DND-41 (cell line): ENCODE measurements around the gene IGFL1.
"Not testable (repeated sequence)": the region's sequence is repeated elsewhere in the genome, so short reads cannot be mapped to it uniquely, and the experiment has no call there.

Experiments used
- ATAC-seq: fragments of 200-7000 bp; cut with Tn5 transposase; 3 replicates; pipeline ENCODE4 v1.9.1; 2021; ENCODE audit warnings: low read depth; ENCODE audit not compliant: insufficient read depth
- DNase-seq: peaks from one replicate; pipeline ENCODE4 v3.0.0-alpha.2; 2020
- H2AFZ ChIP-seq: 2 replicates; pipeline ENCODE4 v1.6.0; 2012; ENCODE audit warnings: low read depth, low read length
- H3K27ac ChIP-seq: 2 replicates; pipeline ENCODE4 v1.5.1; 2012; ENCODE audit warnings: low read length, inconsistent platforms
- H3K27me3 ChIP-seq: fragments of 200-600 bp; sonication (generic); 2 replicates; pipeline ENCODE4 v1.6.0; 2012; ENCODE audit warnings: low read length, mild to moderate bottlenecking, inconsistent platforms; ENCODE audit not compliant: insufficient read depth, poor library complexity
- H3K36me3 ChIP-seq: 2 replicates; pipeline ENCODE4 v1.5.1; 2012; ENCODE audit warnings: low read length, inconsistent platforms; ENCODE audit not compliant: insufficient read depth
- H3K4me1 ChIP-seq: 2 replicates; pipeline ENCODE4 v1.5.1; 2012; ENCODE audit warnings: mild to moderate bottlenecking, low read length; ENCODE audit not compliant: insufficient read depth
- H3K4me2 ChIP-seq: 2 replicates; pipeline ENCODE4 v1.6.0; 2012; ENCODE audit warnings: mild to moderate bottlenecking, moderate library complexity, low read length, inconsistent platforms; ENCODE audit not compliant: insufficient read depth
- H3K4me3 ChIP-seq, 2 experiments: fragments of 200-600 bp in 1 of 2; shearing (Covaris generic) in 1 of 2; 2 replicates each; pipeline ENCODE4 v1.5.1; 2012 to 2016; ENCODE audit warnings: inconsistent platforms in 2 of 2, low read length in 2 of 2, mild to moderate bottlenecking in 2 of 2, low read depth in 1 of 2, moderate library complexity in 1 of 2
- H3K79me2 ChIP-seq: 2 replicates; pipeline ENCODE4 v1.6.0; 2012; ENCODE audit warnings: low read length, inconsistent platforms; ENCODE audit not compliant: insufficient read depth
- H3K9ac ChIP-seq: 2 replicates; pipeline ENCODE4 v1.6.0; 2012; ENCODE audit warnings: low read depth, mild to moderate bottlenecking, inconsistent platforms, low read length, moderate library complexity
- H3K9me3 ChIP-seq: 2 replicates; pipeline ENCODE4 v1.5.1; 2012; ENCODE audit warnings: low read length, moderate library complexity, mild to moderate bottlenecking, inconsistent platforms; ENCODE audit not compliant: insufficient read depth, severe bottlenecking
- H4K20me1 ChIP-seq: 2 replicates; pipeline ENCODE4 v1.6.0; 2012; ENCODE audit warnings: low read length; ENCODE audit not compliant: insufficient read depth
- EZH2 ChIP-seq: IDR thresholded peaks from 3 replicates; pipeline ENCODE4 v1.6.1; 2012; ENCODE audit warnings: borderline replicate concordance, low read depth, mild to moderate bottlenecking, moderate library complexity, low read length, inconsistent platforms; ENCODE audit not compliant: severe bottlenecking
- TF ChIP-seq, protein P1 (sequence below): IDR thresholded peaks from 2 replicates; pipeline ENCODE4 v1.5.1; 2012; ENCODE audit warnings: borderline replicate concordance, low read length, moderate library complexity, mild to moderate bottlenecking; ENCODE audit not compliant: poor library complexity, severe bottlenecking; ENCODE audit errors: extremely low read depth

IGFL1 gene

DNA sequence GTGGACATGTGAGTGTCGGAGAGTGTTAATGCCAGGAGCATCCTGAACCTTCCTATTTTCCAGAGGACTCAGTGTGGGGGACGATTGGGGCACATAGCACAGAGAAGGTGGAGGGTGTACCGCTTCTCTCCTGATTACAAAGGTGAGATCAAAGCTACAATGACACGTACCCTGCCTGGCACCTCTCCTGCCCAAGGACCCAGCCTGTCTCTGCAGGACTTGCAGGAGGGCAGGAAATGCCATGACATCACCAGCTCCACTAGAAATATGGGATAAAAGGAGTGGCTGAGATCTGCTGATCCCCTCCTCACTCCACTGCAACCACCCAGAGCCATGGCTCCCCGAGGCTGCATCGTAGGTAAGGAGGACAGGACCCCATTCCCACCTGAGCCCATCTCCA is at the start of gene IGFL1:
IGFL1 (plus strand) TSS at position 301 of the 400 bp plus-strand sequence; CDS start at position 334, 33 bp downstream.
- TF ChIP-seq, protein P1, sequence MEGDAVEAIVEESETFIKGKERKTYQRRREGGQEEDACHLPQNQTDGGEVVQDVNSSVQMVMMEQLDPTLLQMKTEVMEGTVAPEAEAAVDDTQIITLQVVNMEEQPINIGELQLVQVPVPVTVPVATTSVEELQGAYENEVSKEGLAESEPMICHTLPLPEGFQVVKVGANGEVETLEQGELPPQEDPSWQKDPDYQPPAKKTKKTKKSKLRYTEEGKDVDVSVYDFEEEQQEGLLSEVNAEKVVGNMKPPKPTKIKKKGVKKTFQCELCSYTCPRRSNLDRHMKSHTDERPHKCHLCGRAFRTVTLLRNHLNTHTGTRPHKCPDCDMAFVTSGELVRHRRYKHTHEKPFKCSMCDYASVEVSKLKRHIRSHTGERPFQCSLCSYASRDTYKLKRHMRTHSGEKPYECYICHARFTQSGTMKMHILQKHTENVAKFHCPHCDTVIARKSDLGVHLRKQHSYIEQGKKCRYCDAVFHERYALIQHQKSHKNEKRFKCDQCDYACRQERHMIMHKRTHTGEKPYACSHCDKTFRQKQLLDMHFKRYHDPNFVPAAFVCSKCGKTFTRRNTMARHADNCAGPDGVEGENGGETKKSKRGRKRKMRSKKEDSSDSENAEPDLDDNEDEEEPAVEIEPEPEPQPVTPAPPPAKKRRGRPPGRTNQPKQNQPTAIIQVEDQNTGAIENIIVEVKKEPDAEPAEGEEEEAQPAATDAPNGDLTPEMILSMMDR, result no peak
- H3K36me3 ChIP-seq, result no peaks in the 10 kb centered on the region
- H3K4me2 ChIP-seq, result no peak within 1 kb of the TSS
- no peak for DNase-seq
- no peak within 1 kb of the TSS for H3K9ac ChIP-seq
- no peak within 1 kb of the TSS for H3K4me3 ChIP-seq
- H4K20me1 ChIP-seq, result peaks cover 9% of the 10 kb centered on the region
- no peaks in the 10 kb centered on the region for H3K79me2 ChIP-seq
- no peak for ATAC-seq
- no peak within 1 kb of the TSS for H3K27ac ChIP-seq
- H2AFZ ChIP-seq, result no peak within 1 kb of the TSS
- H3K4me1 ChIP-seq, result no peaks in the 10 kb centered on the region
- no peaks in the 10 kb centered on the region for H3K9me3 ChIP-seq
- no peaks in the 10 kb centered on the region for H3K27me3 ChIP-seq

DNA sequence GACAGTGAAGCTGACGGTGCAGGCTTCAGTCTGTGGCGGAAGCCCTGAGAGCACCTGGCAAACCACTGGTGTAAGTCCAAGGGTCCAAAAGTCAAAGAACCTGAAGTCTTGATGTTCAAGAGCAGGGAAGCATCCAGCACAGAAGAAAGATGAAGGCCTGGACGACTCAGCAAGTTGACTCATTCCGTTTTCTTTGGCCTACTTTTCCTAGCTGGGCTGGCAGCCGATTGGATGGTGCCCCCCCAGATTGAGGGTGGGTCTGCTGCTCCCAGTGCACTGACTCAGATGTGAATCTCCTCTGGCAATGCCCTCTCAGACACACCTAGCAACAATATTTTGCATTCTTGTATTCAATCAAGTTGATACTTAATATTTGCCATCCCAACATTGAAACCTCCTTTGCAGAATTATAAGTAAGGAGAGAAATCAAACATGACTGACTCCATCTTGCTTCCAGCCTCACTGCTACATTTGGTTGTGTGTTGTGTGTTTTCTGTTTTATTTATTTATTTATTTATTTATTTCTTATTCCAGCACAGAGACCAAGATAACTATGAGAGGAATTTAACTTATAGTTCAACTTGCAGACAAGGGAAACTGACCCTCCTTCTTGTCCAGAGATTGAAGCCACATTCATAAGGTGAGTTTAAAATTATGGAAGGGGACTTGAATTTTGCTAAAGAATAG is 48.7 kb upstream of the IGFL1 start:
- no peak for ATAC-seq
- no peak overlapping the region for H3K4me2 ChIP-seq
- H2AFZ ChIP-seq, result no peak overlapping the region

DNA sequence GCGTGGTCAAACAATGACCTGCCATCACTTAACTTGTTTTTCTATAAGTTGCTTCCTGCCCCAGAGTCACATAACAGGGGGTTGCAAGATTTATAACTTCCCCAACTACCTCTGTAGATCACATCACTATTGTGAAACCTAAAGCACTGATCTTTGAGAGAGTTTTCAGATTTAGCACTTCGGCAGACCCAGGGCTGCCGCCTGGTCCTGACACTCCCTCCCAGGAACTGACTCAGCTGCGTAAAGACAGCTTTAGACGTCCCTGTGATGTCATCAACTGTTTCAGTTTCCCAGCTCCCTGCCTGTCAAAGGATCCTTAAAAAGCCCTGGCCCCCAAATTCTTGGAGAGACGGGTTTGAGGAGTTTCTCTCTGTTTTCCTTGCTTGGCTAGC is 48.2 kb upstream of the IGFL1 start:
- no peak overlapping the region for H2AFZ ChIP-seq
- no peaks in the 10 kb centered on the region for H3K79me2 ChIP-seq
- no peak overlapping the region for H3K9ac ChIP-seq
- no peak overlapping the region for H3K27ac ChIP-seq
- H3K27me3 ChIP-seq, result peaks cover 9% of the 10 kb centered on the region
- H3K4me3 ChIP-seq, result no peak overlapping the region
- H3K4me1 ChIP-seq, result no peaks in the 10 kb centered on the region
- no peaks in the 10 kb centered on the region for H3K9me3 ChIP-seq
- TF ChIP-seq EZH2, result no peak
- TF ChIP-seq, protein P1, result no peak
- no peaks in the 10 kb centered on the region for H3K36me3 ChIP-seq
- ATAC-seq (no peak), DNase-seq (no peak)
- H4K20me1 ChIP-seq, result 0 out of 2 replicates have a peak, but pooled peaks cover 3% of the 10 kb centered on the region
- no peak overlapping the region for H3K4me2 ChIP-seq

More for the DNA sequence above, 48.7 kb upstream of the IGFL1 start:
- H3K4me1 ChIP-seq, result no peaks in the 10 kb centered on the region
- H3K79me2 ChIP-seq, result no peaks in the 10 kb centered on the region
- TF ChIP-seq, protein P1, result no peak
- no peak for TF ChIP-seq EZH2
- H3K9ac ChIP-seq, result no peak overlapping the region
- H3K4me3 ChIP-seq, result no peak overlapping the region
- no peaks in the 10 kb centered on the region for H3K36me3 ChIP-seq
- 0 out of 2 replicates have a peak, but pooled peaks cover 3% of the 10 kb centered on the region for H4K20me1 ChIP-seq
- no peak for DNase-seq
- H3K9me3 ChIP-seq, result no peaks in the 10 kb centered on the region
- peaks cover 9% of the 10 kb centered on the region for H3K27me3 ChIP-seq
- H3K27ac ChIP-seq, result no peak overlapping the region

DNA sequence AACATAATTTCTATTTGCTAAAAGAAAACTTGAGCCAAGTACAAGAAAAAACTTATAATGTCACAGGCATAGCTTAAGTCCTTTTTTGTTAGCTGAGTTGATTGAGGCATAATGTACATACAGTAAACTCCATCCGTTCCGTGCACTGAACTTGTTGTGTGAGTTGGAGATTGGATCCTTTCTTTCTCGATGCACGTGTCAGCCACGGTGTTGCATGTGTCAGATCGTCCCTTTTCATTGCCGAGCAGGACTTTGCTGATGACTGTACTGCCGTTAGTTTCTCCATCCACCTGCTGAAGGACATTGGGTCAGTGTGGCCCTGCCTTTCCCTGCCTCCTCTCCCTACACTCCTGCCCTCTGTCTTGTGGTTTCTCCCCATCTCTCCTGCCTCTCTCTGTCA is 47.1 kb upstream of the IGFL1 start:
- Histone ChIP-seq H3K36me3 (no peaks in the 10 kb centered on the region), H3K4me3 (no peak overlapping the region)
- TF ChIP-seq, protein P1, result no peak

DNA sequence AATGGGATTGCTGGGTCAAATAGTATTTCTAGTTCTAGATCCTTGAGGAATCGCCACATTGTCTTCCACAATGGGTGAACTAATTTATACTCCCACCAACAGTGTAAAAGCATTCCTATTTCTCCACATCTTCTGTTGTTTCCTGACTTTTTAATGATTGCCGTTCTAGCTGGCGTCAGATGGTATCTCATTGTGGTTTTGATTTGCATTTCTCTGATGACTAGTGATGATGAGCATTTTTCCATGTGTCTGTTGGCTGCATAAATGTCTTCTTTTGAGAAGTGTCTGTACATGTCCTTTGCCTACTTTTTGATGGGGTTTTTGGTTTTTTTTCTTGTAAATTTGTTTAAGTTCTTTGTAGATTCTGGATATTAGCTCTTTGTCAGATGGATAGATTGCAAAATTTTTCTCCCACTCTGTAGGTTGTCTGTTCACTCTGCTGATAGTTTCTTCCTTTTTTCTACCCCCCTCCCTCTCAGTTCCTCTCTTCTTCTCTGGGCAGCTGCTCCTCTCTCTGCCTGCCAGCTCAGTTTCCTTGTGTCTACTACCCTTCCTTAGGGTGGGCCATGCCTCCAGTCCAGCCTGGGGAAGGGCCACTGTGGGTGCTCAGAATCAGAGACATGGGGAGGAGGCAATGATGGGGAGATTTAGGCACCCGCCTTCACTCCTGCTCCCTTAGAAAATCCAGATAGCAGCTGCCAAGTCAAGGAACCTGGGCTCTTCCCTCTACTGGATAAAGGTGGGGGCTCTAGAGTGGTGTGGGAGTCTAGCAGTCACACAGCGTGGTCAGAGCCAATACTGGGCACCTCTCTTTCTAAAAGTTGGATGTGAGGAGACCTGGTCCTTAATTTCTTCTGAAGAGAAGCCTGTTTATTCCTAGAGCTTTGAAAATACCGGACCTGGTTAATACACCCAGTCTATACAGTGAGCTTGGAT is 44.5 kb upstream of the IGFL1 start:
- not testable (repeated sequence) for H4K20me1 ChIP-seq, H3K4me3 ChIP-seq, H3K9me3 ChIP-seq, H2AFZ ChIP-seq, H3K9ac ChIP-seq, H3K79me2 ChIP-seq, H3K36me3 ChIP-seq, H3K4me1 ChIP-seq, H3K4me2 ChIP-seq, ATAC-seq, H3K27ac ChIP-seq, DNase-seq
- H3K27me3 ChIP-seq, result peaks cover 14% of the 10 kb centered on the region

More for the DNA sequence above, 47.1 kb upstream of the IGFL1 start:
- ATAC-seq, result no peak
- Histone ChIP-seq H4K20me1 (0 out of 2 replicates have a peak, but pooled peaks cover 3% of the 10 kb centered on the region), H3K27ac (no peak overlapping the region), H3K79me2 (no peaks in the 10 kb centered on the region), H3K9ac (no peak overlapping the region), H2AFZ (no peak overlapping the region), H3K4me2 (no peak overlapping the region), H3K9me3 (no peaks in the 10 kb centered on the region), H3K27me3 (peaks cover 9% of the 10 kb centered on the region), H3K4me1 (no peaks in the 10 kb centered on the region)
- DNase-seq, result no peak
